Gastroesophageal sphincter (tissue), 3 donors: ENCODE data around the gene PTPRC.

Experiments used
- POLR2A ChIP-seq, 2 donors: fragments of 450-650 bp; IDR thresholded peaks; one replicate each; pipeline ENCODE4 v1.6.1; 2017; ENCODE audit warnings: antibody characterized with exemption in 2 of 2, mild to moderate bottlenecking in 2 of 2, moderate library complexity in 1 of 2
- TF ChIP-seq, protein P1 (sequence below), 4 experiments: fragments of 200-600 bp in 2 of 4; fragments of 450-650 bp in 2 of 4; sonication (generic) in 1 of 4; IDR thresholded peaks; one replicate each; pipeline ENCODE4 v1.5.1; 2017 to 2019; ENCODE audit warnings: antibody characterized with exemption in 4 of 4, mild to moderate bottlenecking in 2 of 4, moderate library complexity in 2 of 4

DNA sequence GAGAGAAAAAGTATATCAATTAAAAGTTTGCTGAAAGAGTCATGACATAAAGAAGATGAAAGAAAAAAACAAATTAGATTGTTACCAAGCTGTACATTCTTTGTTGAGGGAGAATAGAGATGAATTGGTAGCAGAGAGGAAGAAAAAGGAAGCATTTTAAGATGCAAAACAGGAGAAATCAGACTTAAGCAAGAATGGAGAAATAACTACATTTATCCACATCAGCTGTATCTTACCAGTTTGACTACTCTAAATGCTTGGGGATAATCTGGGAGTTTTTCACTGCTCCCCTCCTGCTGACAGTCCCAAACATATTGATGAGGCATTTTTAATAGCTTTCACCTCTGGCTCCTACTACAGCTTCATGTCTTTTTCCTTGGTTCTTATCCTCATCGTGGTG, 16.8 kb upstream of the PTPRC start:
- TF ChIP-seq, protein P1, sequence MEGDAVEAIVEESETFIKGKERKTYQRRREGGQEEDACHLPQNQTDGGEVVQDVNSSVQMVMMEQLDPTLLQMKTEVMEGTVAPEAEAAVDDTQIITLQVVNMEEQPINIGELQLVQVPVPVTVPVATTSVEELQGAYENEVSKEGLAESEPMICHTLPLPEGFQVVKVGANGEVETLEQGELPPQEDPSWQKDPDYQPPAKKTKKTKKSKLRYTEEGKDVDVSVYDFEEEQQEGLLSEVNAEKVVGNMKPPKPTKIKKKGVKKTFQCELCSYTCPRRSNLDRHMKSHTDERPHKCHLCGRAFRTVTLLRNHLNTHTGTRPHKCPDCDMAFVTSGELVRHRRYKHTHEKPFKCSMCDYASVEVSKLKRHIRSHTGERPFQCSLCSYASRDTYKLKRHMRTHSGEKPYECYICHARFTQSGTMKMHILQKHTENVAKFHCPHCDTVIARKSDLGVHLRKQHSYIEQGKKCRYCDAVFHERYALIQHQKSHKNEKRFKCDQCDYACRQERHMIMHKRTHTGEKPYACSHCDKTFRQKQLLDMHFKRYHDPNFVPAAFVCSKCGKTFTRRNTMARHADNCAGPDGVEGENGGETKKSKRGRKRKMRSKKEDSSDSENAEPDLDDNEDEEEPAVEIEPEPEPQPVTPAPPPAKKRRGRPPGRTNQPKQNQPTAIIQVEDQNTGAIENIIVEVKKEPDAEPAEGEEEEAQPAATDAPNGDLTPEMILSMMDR (IDR thresholded peaks at IDR 0.05), result no peak
- TF ChIP-seq POLR2A (IDR thresholded peaks at IDR 0.05), result no peak
